NCI-H2107 treated with DMSO at 0.1 percent for 48 hours (cell line): ENCODE results near the gene HPSE2.
"Not testable (repeated sequence)": the region's sequence is repeated elsewhere in the genome, so short reads cannot be mapped to it uniquely, and the experiment has no call there.

Experiments used
- DNase-seq: peaks from one replicate; lab custom pipeline; 2025; ENCODE audit not compliant: unreplicated experiment; lab: John Stamatoyannopoulos, UW

HPSE2 gene

DNA sequence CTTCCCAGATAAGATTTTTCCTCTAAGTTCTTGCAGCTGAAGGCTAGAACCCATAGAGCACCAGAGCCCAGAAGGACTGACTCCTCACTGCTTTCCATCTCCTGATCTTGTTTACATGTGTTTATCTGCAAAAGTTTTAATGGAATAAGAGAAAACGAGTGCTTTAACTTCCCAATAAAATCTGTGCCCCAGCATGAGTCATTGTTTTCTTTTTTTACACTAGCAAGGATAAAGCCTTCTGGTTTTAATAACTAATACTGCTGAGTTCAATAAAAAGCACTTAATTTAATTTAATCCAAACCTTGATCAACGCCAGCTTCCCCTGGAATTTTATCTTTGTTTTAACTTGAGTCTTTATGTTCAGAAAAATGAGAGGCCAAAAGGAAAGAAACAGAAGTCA, 227.6 kb downstream of the HPSE2 start:
- DNase-seq = no peak

DNA sequence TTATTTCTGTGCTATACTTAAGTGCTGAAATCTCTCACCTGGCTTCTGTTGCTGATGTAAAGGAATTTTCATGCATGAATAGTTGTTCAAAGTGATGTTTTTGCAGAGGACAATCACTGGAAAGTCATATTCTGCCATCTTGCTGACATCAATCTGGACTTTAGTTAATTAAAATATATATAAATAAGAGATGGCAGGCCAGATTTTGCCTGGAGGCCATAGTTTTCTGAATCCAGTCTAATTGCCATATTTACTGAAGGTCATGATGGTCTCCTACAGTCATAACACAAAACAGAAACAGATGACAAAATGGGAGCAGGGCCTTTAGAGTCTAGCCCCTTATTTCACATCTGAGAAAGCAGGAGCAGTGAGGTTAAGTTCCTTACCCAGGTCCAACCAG, 228.2 kb downstream of the HPSE2 start:
- DNase-seq = no peak

DNA sequence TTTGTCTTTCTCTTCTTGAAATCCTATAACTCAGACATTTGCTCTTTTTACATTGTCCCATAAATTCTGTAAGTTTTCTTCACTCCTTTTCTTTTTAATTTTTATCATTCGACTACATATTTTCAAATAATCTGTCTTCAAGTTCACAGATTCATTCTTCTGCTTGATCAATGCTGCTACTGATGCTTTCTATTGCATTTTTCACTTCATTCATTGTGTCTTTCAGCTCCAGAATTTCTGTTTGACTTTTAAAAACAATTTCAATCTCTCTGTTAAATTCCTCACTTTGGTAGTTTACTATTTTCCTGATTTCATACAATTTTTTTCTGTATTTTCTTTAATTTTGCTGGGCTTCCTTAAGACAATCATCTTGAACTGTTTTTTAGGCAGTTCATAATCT, 230.4 kb downstream of the HPSE2 start:
- DNase-seq = no peak

DNA sequence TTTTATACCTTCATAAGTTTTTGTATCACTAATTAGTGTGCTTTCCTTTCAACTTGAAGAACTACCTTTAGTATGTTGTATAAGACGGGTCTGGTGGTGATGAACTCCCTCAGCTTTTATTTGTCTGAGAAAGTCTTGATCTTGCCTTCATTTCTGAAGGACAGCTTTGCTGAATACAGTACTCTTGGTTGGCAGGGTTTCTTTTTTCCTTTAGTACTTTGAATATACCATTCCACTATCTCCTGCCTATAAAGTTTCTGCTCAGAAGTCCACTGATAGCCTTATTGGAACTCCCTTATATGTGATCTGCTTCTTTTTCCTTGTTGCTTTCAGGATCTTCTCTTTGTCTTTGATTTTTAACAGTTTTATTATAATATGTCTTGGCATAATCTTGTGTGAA, 230.9 kb downstream of the HPSE2 start:
- no peak for DNase-seq

DNA sequence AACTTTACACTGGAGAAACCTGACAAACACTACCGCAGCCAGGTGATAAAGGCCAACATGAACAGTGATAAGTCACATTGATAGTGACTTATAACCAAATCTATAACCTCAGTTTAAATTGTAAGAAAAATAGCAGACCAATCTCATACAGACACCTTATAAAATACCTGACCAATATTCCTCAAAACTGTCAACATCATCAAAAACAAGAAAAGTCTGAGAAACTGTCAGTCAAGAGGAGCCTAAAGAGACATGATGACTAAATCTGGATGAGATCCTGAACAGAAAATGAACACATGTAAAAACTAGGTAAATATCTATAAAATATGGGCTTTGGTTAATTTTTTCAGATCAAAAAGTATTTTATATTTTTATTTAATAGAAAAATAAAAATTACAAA, 233.3 kb downstream of the HPSE2 start:
- DNase-seq = no peak

DNA sequence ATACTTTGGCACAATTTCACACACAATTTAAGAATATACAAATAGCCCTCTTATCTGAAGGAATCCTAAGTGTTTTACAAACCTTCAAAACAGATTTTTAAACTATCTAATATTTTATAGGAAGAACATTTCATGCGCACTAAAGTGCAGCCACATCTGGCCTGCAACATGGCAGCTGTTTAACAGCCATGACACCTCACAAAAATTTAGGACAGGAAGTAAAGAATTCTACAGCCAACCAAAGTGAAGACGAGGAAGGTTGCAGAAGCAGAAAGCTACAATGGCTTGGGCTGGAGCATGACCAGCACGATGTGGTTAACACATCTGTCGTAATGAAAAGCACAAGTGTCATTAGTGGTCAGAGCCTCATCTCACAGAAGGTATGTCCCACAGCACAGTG, 238.1 kb downstream of the HPSE2 start:
- DNase-seq = no peak

DNA sequence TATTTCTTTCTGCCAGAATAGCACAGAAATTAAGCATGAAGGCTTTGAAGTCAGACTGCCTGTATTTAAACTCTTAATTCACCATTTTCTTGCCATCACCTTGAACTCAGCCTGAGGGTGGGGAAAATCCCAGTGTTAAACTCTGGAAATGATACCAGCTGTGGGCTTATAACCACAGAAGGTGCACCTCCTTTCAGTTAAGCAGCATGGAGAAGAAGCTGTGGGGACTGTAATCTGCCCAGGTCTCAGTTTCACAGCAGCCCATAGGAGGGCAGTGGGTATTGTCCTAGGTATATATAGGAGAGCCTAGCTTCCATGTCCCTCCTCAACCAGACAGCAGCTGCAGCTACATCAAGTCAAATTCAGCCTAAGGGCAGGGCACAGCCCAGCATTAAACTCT, 241.6 kb downstream of the HPSE2 start:
- DNase-seq = no peak

DNA sequence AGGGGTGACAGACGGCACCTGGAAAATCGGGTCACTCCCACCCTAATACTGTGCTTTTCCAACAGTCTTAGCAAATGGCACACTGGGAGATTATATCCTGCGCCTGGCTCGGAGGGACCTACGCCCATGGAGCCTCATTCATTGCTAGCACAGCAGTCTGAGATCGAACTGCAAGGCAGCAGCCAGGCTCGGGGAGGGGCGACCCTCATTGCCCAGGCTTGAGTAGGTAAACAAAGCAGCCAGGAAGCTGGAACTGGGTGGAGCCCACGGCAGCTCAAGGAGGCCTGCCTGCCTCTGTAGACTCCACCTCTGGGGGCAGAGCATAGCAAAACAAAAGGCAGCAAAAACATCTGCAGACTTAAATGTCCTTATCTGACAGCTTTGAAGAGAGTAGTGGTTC, 251.9 kb downstream of the HPSE2 start:
- not testable (repeated sequence) for DNase-seq

DNA sequence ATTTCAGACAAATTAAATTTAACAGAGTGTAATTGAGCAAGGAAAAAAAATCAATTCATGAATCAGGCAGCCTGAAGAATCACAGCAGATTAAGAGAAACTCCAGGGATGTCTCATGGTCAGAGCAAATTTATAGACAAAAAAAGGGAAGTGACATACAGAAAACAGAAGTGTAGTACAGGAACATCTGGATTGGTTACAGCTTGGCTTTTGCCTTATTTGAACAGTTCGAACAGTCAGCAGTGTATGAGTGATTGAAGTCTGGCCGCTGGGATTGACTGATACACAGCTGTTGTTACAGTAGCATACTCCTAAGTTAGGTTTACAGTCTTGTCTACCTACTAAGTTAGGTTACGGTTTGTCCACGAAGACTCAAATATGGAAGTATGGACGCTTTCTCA, 255.3 kb downstream of the HPSE2 start:
- no peak for DNase-seq

DNA sequence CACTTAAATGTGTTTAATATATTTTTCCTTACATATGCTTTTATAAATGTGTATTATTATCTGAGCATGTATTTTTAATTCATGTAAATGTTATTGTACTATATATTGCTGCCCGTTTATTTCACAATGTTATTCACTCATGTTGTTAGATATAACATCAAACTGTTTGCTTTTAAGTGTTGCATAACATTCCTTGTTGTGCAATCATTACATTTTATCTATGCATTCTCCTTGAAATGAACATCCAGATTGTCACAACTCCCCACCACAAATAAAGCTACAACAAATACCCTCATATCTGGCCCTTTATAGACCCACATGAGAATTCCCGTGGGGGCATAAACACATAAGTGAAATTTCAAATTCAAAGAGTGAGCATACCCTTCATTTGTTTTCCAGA, 264.2 kb downstream of the HPSE2 start:
- DNase-seq = no peak

DNA sequence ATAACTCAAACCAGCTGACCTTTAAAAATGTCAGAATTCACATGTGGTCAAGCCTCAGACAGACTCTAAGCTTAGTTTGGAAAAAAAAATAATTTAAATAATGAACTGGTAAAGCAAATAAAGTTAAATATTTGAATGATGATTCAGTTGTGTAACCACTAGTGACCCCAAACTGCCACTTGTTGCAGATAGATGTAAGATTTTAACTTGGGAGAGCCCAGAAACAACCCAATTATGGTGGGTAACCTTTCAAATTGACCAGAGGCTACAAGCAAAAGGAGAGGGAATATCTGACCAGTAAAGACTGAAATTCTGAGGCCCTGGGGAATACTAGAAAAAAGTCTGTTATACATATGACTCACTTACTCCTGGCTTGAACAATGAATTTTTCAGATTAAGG, 268.1 kb downstream of the HPSE2 start:
- no peak for DNase-seq

DNA sequence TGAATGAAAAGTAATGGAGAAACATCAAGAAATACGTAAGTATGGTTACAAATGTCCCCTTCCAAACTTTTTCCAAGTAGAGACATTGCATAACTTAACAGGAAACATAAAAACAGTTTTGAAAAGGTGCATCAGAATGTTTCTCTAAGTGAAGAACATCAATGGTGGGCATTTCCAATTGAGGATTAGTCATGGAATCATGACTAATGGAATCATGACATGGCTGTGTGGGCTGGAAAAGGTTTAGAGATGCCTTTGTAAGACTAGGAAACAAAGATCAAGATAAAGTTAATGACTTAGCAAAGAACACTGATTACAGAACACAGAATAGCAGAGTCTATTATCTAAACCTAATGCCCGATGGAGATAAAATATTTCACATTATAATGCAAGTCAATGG, 272.0 kb downstream of the HPSE2 start:
- DNase-seq = no peak

DNA sequence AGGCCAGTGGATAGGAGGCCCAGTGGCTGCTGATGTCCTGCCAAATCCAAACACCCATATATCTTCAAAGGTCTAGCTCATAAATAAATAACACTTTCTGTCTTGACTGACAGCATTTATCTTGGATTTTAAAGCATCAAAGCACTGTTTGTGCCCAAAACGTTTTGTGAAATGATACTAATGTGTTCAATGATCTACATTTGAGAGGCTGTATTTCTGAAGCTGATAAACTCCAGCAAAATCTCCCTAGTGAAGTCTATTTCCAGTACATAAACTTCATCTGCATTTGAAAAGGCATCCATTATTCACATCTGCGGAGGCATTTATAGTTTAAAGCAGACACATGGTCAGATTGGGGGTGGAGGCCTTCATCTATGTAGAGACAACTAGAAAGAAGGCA, 276.3 kb downstream of the HPSE2 start:
- DNase-seq = no peak

DNA sequence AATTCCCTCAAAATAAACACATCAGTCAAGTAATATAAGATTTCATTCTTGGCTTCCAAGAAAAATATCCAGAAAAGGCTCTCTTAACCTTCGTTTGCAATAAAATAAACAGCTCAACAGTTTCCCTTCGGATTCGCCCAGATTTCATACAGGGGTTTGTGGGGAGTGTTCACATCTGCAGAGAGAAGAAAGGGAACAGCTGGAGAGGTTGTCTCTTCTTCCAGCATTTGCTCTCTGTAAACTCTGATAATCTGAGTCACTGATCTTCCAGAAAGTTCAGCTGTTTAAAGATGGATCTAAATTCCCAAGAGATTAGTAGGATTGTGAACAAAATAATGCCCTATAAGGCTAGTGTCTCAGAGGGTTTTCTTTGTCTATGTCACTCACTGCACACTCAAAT, 277.9 kb downstream of the HPSE2 start:
- DNase-seq = no peak

DNA sequence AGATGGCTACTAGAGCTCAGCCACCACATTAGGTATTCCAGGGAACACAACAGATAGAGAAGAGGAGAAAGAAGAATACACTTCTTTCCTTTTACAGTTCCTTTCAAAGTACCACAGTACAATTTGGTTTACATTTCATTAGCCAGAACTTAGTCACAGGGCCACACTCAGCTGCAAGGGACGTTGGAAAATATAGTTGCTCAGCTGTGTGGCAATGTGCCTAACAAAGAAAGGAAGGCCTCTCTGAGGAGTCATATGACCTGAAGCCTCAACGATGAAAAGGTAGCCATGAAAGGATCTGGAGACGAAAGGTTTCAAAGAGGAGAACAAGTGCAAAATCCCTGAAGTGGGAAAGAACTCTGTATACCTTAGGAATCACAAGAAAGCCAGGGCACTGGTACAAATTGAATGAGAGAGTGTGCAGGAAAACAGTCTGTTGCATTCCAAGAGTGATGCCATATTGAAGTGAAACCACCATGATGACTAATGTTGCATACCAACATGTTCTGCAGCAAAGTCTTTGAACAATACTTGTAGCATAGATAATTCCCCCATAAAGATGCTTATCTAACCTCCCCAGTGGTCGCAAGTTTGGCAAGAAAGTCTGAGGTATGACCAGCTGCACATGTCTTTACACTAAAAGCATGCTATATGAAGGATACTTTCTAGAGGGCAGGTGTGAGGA, 278.9 kb downstream of the HPSE2 start:
- DNase-seq = no peak

DNA sequence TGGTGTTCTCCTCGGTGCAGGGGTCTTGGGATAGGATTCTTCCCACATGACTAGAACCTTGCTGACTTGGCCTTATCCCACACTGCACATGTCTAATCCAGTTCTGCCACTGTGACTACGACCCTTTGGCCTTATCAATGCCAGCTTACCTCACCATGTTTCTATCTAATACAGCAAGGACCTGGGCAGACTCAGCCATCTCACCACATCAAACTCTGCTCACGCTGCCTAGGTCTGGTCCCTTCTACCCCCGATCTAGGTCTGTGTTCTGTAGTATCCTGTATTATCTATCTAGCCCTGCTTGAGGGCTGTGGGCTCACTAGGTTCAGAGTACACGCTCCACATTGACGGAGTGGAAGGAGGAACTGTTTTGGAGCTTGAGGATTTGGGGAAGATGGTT, 282.4 kb downstream of the HPSE2 start:
- no peak for DNase-seq

DNA sequence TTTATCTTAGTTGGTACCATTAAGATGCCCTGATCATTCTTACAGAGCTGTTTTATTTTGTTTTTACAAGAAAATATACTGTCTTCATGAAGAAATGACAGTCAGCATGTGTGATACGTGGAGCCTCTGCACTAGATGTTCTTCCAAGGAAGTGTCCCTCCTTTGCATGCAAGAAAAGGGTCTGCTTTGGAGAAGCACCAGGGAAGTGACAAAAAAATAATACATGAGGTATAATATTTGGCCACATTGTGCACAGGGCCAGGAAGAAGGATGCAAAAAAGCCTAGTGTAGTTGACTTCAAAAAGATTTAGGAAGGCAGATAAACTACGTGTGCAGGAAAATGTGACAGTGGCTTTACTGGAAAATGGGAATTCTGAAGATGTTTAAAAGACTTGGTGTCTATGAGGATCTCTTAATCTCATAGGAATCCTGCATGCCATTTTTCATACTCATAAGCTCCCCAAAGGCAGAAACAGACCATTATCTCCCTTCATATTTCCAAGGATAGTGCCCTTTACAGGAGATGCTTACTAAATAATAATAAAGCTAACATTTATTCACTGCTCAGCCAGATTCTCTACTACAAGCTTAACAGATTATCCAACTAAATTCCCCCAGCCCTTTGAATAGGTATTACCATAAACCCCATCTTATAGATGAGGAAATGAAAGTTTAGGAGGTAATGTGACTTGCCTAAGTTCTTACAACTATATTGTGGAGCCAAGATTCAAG, 284.2 kb downstream of the HPSE2 start:
- no peak for DNase-seq

DNA sequence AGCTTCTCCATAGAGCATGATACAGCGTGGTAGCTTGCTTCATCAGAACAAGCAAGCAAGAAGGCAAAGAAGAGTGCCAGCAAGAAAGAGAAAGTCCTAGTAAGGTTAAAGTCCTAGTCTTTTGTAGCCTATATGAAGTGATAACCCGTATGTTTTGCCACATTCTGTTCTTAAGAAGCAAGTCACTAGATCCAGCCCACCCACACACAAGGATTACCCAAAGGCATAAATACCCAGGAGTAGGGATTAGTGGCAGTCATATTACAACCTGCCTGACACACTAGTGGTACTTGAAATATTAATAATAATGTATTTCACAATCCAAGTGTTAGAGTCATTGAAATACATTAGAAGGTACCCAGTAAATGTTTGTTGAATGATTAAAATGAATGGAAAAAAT, 285.5 kb downstream of the HPSE2 start:
- no peak for DNase-seq

DNA sequence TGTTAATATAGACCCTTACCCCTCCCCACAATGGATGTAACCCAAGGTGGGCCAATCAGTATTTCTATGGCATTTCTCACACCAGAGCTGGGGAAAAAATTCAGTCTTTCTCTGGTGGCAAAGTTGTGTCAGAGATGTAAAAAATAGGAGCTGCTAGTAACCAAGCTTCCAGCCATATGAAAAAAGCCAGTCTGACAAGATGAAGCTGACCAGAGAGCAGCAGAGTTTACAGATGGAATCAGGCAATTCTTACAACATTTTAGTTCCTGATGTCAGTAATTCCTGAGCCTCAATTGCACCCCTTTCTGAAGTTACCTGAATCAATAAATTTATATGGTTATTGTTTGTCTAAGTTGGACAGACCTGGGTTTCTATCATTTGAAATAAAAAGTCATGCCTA, 286.3 kb downstream of the HPSE2 start:
- no peak for DNase-seq

DNA sequence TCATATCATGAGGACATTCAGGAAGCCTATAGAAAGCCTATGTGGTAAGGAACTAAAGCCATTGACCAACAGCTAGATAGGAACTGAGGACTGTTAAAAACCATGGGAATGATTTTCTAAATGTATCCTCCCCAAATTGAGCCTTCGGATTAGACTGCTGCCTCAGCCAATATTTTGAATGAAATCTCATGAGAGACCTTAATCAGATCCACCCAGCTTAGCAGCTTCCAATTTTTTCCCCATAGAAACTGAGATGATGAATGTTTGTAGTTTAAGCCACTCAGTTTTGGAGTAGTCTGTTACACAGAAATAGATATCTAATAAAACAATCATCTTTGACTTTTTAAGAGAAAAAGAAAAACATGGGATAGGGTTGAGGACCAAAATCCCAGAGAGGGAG, 292.0 kb downstream of the HPSE2 start:
- DNase-seq = no peak

DNA sequence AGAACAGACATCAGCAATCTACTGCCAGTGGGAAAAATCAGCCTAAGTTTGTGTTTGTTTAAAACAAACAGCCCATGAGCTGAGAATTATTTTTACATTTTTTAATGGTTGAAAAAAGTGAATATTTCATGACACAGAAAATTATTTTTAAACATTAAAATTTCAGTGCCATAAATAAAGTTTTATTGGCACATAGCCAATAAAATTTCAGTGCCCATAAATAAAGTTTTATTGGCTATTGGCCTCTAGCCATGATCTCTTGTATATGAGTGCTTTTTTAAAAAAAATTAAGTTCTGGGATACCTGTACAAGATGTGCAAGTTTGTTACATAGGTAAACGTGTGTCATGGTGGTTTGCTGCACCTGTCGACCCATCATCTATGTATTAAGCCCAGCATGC, 305.9 kb downstream of the HPSE2 start:
- DNase-seq = no peak

DNA sequence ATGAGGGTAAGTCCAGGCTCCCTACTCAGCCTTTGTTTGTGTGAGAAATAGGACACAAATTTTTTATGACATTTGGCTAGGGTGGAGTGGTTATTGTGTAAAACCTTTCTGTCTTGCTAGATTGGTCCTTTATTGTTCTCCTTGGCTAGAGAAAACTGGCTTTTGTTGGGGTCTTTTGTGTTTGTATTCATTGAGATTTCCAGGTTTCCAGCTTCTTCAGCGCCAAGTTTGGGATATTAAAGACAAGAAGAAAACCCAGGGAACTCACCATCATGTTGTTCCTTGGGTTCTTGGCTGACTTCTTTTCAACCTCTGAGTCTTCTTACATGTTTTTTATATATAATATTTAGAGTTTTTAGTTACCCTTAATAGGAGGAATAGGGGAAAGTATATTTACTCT, 310.0 kb downstream of the HPSE2 start:
- no peak for DNase-seq

DNA sequence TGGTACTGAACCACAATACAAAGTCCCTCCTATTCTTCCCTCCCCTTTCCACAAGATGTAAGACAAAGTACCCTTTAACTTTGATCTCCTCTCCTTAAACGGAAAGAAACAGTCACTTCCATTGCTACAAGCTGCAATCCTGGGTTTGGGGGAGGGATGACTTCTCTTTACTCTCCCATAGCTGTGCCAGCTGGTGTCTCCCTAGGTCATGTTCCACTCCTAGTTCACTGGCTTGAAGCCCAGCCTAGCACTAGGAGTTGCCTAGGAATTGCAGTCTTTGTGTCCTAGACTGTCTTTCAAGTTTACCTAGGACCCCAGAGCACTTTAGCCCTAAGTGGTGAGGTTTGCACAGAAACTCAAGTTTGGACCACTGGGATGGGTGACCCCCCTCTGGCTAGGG, 311.1 kb downstream of the HPSE2 start:
- DNase-seq = no peak
